ENCODE measurements around the gene MNAT1. TPM values are rescaled to one million over a fixed set of nuclear protein-coding genes. Genes with fewer than 3 reads are reported as not detected.

MNAT1 gene
- total and polyA plus RNA-seq, 3 donors from 2014 or later, result 17.3 to 39.9 (median 36.0) TPM

Small RNAs within 50 kb of the gene (small RNA-seq; reads per million reads assigned to genes)
- 0 reads per million in 2 donors for gene RNU6-398P

Other genes with a start within 250 kb of the MNAT1 start
- 10 to 100 TPM; 12.1 to 12.9 TPM for gene C14orf39, start 248.7 kb upstream of the MNAT1 start, total RNA-seq
- 9.5 TPM for gene C14orf39, start 248.7 kb upstream of the MNAT1 start, polyA plus RNA-seq (ENCODE audit: insufficient read depth, low read depth, low replicate concordance)
- gene SIX6, start 225.6 kb upstream of the MNAT1 start, total RNA-seq, result under 1 TPM; 0.31 to 0.39 TPM
- gene SIX6, start 225.6 kb upstream of the MNAT1 start, polyA plus RNA-seq (ENCODE audit: insufficient read depth, low read depth, low replicate concordance), result 0.17 TPM
- gene SIX1, start 85.3 kb upstream of the MNAT1 start, total RNA-seq, result 1 to 10 TPM; 8.7 to 9.0 TPM
- gene SIX1, start 85.3 kb upstream of the MNAT1 start, polyA plus RNA-seq (ENCODE audit: insufficient read depth, low read depth, low replicate concordance), result 3.0 TPM
- 1 to 10 TPM; 2.0 to 3.4 TPM for gene SIX4, start 10.4 kb upstream of the MNAT1 start, total RNA-seq
- 1.6 TPM for gene SIX4, start 10.4 kb upstream of the MNAT1 start, polyA plus RNA-seq (ENCODE audit: insufficient read depth, low read depth, low replicate concordance)
- 10 to 100 TPM; 15.2 to 26.0 TPM for gene TRMT5, start 246.3 kb downstream of the MNAT1 start, total RNA-seq
- gene TRMT5, start 246.3 kb downstream of the MNAT1 start, polyA plus RNA-seq (ENCODE audit: insufficient read depth, low read depth, low replicate concordance), result 27.6 TPM
- 10 to 100 TPM; 26.6 to 28.6 TPM for gene SLC38A6, start 246.5 kb downstream of the MNAT1 start, total RNA-seq
- gene SLC38A6, start 246.5 kb downstream of the MNAT1 start, polyA plus RNA-seq (ENCODE audit: insufficient read depth, low read depth, low replicate concordance), result 20.8 TPM

All from testis (tissue), 3 donors.